GM21515 (cell line): Measurements from ENCODE around the gene PLPP4.

Experiments used
- ATAC-seq: cut with Tn5 transposase; IDR thresholded peaks from one replicate; pipeline ENCODE4 v1.9.1; 2021; ENCODE audit not compliant: unreplicated experiment

The PLPP4 gene

DNA sequence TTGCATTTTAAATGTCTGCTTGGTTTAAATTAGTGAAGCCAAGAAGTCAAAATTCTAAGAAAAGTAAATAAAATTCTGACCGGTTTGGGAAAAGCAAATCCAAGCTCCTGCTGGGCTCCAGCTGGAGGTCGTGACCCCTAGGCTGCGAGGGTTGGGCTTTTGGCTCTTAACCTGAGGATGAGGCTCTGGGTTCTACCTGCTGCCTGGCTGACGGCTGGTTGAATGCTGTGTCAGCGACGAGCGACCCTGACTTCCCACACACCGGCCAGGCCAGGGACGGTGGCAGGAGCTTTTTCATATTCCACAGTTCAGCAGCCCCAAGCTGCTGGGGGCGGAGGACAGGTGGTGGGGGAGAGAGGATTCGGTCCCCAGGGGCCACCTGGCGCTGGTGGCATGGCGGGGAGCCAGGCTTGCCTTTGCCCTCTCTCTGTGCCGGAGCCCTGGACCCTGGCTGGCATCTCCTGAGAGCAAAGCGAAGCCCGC lies 843 bp upstream of the PLPP4 start:
- no peak for ATAC-seq

DNA sequence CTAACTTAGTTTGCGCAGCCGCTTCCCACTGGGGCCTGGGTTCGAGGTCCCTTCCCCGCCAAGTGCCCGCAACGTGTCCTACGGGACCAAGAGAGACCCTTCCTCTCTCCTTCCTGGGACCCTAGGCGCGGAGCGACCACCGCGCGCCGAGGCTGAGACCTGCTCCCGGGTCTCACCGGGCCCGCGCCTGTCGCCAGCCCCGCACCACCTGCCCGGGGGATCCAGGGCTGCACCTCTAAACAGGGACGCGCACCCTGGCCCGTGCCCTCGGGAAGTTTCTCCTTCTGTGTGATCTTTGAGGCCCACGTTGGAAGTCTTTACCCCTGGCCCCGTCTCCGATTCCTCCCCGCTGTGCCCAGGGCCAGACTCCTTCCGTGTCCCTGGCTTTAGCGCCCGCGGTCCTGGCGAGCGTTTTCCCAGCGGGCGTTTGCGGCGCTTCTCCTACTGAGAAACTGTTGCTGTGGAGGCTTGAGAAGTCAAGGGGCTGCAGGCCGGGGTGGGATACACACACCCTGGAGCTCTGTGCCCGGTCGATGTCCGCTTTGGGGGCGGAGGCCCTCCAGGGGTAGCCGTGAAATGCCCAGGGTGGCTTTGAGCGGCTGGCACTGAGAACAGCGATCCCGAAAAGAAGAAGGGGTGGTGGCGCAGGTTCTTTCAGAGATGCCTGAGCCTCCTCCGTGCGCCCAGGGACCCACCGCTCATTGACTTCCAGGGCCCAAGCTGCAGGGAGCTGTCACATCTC lies 575 bp downstream of the PLPP4 start:
- no peak for ATAC-seq

DNA sequence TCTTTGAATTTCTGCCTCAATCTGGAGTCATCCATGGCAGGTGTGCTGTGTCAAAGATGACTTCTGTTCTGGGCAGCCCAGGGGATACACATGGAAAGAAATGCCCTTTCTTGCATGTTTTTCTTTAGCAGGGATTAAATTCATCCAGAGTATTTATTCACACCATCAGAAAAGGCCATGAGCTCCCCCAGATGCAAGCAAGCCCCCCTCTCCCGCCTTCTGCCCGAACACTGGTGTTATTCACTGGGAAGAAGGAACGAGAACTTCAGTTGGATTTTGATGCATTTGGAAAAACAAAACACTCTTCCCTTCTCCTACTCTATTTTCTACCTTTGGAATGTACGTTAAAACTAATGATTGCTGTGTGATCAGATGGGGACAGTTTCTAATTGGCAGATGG lies 1.4 kb downstream of the PLPP4 start:
- no peak for ATAC-seq

DNA sequence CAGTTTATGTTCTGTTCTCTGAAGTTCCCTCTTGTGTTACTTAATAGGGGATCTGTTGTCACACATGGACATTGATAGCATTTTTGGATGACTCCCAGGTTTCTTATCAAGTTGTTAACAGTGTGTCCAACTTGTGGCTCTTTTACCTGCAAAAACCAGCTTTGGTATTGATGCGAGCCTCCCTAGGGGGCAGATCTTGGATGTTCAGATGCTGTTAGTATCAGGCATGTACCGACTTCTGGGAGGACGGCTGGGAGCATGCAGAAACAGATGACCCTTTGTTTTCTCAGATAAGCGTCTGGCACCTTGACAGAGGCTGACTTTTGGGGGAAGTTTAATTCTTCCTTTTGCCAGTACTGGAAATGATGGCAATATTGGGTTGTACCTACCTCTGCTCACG lies 2.2 kb downstream of the PLPP4 start:
- no peak for ATAC-seq

DNA sequence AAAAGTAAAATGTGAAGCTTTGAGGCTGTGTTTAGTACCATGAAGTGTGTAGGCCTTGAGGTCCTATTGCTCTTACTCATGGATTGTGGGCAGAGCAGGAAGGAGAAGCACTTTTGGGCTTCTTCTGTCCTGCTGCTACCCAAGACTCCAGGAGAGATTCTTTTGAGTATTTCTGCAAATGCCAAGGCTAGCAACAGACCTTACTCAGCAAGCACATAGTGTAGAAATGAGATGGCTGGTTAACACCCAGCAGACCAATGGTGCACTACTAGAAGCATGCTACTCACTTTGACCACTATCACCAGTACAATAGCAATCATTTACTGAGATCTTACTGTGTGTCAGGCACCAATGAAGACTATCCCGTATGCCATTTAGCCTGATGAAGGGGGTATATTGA lies 3.2 kb downstream of the PLPP4 start:
- ATAC-seq: no peak

DNA sequence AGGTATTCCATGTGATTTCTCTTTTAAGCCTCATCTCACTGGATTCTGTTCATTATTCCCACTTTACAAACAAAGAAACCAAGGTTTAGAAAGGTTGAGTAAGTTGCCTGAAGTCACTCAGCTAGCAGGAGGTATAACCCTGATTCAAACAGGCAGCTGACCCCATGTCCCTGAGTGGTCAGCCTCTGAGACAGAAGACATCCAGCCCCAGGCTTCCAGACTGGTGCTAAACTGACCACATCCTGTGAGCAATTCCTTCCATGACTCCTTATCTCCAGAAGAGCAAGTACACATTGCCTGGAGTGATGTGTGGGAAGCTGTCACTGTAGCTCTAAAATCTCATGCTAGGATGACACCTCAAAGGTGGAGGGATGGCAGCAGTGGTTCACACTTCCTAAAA lies 3.7 kb downstream of the PLPP4 start:
- ATAC-seq: no peak

DNA sequence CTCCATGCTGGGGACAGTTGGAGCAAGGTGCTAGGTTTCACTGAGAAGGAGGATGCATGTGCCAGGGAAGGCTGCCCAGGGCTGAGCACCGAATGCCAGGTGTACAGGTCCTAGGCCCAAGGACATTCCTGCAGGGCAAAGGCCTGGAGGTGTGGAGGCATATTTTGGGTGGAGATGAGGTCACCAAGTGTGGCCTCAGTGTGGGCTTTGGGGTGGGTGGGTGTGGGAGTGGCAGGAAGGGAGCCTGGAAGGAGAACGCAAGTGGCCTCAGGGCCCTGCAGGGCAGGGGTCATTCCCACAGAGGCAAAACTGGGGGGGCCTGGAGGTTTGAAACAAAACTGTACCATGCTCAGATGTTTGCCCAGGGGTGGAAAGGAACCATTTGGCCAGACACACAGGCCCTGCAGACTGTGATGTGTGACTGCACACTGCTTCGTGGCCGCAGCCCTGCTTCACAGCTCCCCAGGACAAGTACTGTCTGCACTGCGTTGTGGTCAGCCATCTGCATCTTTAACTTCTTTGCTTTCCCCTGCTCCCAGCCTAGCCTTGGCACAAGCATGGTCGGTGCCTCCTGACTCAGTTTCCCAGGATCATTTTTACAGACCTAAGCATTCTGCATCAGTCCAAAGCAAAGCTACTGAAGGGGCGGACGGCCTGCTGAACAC lies 5.1 kb downstream of the PLPP4 start:
- no peak for ATAC-seq

DNA sequence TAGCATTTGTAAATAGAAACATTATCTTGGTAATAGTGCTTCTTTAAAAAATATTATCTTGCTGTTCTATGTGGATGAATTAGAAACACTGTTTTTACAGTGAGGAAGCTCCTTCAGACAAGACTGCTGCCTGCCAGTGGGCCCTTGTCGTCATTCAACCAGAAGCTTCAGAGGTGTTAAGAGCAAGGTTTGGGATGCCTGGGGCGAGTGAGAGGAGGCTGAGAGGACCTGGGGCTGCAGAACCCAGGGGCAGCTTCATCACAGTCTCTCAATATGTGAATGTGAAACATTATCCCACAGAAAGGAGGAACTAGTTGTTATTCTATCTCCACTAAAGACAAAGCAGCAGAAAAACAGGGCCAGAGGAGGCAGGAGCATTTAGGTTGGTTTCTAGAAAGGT lies 8.1 kb downstream of the PLPP4 start:
- ATAC-seq: no peak

DNA sequence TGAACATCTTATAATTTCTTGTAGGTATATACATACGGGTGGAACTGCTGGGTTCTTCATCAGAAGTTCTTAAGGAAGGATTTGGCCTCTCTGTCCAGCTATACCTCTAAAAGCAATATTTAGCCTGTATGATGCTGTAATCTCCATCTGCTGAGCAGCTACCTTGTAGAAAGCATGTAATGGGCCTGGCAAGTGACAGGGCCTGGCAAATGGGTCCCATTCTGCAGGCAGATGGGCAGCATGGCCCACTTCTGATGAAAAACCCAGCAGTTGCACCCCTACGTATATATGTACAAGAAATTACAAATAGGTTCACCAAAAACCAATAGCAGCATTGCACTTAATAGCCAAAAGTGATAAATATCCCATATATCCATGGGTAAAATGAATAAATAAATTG lies 9.0 kb downstream of the PLPP4 start:
- ATAC-seq: no peak

DNA sequence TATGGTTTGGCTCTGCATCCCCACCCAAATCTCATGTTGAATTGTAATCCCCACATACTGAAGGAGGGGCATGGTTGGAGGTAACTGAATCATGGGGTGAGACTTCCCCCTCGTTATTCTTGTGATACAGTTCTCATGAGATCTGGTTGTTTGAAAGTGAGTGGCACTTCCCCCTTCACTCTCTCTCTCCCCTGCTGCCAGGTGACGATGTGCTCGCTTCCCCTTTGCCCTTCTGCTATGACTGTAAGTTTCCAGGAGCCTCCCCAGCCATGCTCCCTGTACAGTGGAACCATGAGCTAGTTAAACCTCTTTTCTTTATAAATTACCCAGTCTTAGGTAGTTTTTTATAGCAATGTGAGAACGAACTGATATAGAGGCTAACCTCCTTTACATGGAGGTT lies 16.6 kb downstream of the PLPP4 start:
- no peak for ATAC-seq

DNA sequence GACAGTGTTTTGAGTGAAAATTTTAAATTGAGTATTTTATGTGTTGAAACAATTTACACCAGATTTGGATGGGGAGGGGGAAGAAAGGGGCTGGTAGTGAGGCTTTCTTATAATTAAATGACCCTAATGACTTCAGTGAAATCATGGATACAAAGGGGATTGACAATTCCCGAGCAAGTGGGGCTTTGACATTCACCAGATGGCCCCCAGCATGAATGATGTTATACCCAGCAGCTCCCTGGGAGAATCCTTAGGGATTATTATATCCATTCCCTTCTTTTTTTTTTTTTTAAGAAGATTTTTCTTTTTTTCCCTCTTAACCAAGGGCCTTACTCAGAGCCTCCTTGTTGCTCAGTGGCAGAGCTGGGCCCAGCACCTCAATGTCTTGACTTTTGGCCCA lies 17.9 kb downstream of the PLPP4 start:
- ATAC-seq: no peak

DNA sequence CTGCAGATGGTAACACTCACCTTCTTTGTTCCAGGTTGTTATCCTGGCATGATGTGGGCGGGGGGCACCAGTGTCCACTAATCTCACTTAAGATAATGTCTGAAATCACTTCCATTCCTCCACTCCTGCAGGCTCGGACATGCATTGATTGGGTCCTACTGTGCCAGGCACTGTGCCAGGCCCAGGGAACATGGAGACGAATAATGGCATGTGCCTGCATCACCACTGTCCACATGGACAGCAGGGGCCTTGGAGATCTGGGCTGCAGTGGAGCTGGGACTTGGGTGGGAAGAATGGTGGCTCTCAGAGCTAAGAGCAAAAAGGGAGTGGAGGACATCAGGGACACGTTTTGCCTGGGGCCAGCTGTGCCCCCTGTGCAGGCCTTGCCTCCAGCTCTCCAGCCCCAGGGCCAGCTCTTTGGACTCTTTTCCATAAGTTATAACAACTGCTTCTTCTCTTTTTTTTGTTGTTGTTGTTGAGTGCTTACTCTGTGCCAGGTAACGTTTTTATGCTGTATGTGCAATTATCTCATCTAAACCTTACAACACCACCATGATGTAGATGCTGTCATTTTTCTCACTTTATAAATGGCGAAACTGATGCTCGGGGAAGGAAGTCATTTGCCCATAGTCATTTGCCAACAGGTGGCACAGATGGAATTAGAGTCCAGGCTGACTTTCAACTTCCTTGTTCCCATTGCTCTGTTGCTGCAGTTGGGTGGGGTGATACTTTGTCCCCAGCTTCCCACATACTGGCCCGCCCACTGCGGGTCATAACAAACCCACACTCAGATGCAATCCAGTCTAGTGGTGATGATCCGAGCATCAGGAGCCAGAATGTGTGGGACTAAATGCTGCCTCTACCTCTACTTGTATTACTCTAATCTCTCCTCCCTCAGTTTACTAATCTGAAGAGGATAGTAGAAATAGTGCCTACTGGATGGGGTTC lies 19.1 kb downstream of the PLPP4 start:
- no peak for ATAC-seq

DNA sequence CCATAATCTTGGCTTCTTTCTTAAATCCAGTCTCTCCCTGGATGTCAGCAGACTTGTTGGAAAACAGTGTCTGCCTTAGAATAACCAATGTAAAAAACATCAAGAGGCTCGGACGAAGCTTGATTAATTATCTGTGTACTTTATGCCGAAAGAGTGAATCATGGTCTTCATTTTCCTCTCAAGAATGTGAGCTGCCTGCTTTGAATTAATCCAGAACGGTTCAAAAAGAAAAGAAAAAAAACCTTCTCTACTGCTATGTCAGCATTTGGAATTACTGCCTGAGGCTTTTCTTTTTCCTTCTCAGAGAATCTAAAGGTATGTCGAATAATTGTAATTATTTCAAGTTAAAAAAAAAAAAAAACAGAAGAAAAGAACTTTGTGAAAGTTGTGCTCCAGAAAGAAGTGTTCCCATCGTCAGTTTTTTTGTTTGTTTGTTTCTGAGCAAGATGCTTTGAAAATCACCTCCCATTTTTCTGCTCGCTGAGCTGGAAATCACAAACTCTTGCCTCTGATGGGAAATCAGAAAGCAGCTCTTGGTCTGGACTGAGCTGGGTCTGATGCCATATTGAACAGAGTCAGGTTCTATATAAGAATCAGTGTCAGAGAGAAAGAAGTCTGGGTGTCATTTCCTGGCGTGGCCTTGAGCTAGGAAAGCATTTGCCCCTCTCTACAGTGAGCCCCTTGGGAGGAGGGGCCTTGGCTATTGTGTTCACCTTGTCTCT lies 20.2 kb downstream of the PLPP4 start:
- ATAC-seq: no peak

DNA sequence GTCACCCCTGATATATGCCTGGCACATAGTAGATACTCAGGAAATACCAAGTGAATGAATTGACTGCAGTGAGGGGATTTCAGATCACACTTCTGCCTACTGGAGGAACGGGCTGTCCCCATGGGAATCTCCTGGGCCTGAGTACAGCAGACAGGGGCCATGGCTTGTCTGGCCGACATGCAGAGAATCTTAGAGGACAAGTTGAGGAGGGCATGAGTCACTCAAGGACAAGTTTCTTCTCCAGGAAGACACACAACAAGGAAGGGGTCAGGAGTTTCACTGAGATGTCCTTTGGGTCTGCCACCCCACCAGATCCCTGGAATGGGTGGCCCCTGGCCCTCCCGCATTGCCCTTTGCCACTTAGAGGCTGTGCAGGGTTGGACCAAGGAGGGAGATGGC lies 20.7 kb downstream of the PLPP4 start:
- no peak for ATAC-seq

DNA sequence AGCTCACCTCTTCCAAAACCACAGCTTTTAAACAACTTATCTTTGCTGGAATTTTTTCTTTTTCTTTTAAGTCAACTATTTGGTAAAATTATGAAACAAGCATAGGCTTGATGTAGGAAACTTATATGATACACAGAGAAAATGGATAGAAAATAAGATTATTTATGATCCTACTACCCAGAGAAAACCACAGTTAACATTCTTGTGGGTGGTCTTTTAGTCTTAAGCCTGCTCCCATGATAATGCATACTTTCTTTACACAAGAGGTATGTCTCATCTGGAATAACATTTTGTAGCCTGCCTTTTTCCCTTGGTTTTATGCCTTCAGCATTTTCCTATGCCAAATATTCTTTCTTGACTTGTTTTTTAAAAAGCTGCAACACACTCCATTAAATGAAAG lies 21.4 kb downstream of the PLPP4 start:
- ATAC-seq: no peak

DNA sequence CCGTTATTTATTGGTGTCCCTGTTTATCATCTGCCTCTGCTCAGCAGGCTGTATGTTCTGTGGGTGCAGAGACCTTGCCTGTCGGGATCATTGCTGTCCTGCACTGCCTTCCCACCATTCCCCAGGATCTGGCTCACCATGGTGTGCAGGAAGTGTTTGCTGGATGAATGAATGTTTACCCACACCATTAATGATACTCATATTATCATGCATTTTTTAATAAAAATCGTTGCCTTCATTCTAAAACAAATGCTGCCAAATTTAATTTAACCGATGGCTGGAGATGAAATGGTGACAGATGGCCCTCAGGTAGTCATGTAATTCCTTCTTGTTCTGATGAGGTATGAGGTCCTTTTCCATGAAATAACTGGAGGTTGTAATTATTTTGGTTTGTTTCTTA lies 22.5 kb downstream of the PLPP4 start:
- no peak for ATAC-seq

DNA sequence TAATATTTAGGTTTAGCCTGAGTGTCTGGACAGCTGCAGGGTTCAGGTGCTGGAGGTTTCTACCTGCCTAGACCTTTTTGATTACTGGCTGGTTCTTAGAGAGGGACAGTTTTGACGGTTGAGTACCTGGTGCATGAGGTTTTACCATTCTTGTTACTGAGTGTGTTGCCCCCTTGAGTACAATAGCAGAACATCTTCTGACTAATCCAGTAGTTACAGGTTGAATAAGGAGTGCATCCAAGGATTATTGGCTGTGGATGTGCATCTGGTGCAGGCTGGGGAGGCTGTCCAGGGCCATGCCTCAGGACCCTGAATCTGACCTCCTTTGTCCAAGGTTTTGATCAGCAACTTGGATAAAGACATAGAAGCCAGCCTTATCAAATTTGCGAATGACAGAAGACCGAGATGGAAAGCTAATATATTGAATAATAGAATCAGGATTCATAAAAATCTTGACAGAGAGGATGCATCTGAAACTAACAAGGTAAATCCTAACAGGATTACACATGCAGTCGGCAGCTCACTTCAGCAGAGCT lies 23.1 kb downstream of the PLPP4 start:
- ATAC-seq: no peak

DNA sequence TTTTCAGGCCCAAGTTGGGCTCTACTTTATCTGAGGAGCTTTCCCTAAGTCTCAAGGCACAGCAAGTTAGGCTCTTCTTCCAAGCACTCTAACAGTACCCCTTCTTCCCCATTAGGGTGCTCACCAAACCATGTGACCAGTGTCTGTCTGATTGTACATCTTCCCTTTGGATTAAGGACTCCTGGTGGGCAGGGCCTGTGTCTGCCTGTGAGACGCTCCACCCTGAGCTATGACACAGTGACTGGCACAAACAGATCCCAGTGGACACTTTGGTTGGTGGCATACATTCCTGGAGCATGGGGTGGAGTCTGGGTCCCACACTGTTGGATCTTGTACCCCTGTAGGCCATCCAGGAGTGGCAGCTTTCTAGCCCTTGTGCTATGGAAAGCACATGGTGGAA lies 23.8 kb downstream of the PLPP4 start:
- ATAC-seq: no peak

DNA sequence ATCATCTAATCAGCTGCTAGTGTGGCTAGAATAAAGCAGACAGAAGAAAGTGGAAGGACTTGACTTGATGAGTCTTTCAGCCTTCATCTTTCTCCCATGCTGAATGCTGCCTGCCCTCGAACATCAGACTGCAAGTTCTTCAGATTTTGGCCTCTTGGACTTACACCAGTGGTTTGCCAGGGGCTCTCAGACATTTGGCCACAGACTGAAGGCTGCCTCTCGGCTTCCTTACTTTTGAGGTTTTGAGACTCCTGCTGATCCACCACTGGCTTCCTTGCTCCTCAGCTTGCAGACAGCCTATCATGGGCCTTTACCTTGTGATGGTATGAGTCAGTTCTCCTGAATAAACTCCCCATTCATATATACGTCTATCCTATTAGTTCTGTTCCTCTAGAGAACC lies 26.0 kb downstream of the PLPP4 start:
- no peak for ATAC-seq

DNA sequence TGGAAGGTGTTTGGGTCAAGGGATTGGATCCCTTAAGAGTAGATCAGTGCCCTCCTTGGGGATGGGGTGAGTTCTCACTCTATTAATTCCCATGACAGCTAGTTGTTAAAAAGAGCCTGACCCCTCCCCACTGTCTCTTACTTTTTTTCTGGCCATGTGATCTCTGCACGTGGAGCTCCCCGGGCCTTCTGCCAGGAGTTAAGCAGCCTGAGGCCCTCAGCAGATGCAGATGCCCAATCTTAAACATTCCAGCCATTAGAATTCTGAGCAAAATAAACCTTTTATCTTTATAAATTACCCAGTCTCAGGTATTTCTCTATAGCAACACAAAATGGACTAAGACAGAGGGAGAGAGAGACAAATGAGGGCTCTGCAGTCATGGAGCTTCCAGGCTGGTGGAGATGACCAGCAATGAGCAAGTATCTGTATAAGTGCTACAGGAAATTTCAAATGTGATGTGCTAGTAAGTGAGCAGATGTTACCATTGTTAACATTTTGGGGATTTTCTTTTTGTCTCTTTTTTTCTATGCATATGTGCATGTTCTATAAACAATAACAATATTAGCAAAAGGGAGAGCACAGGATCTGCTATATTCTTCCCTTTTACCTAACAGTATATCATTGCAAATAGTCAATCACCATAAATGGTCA lies 26.7 kb downstream of the PLPP4 start:
- no peak for ATAC-seq
